HG02970 (cell line): ENCODE measurements around the gene EPS8L2.
A peak's percentile ranks its signal among the peaks of the same experiment; 100 is the strongest.

Experiments used
- ATAC-seq: cut with Tn5 transposase; IDR thresholded peaks from one replicate; pipeline ENCODE4 v1.9.1; 2021; ENCODE audit warnings: mild to moderate bottlenecking, moderate library complexity, moderate number of reproducible peaks; ENCODE audit not compliant: unreplicated experiment, low FRiP score

The EPS8L2 gene

GRCh38 chr11:772429-773390 is 66.7 kb downstream of the EPS8L2 start:
- ATAC-seq = no peak

GRCh38 chr11:773425-773824 is 67.4 kb downstream of the EPS8L2 start:
- no peak for ATAC-seq

GRCh38 chr11:773830-774229 is 67.8 kb downstream of the EPS8L2 start:
- no peak for ATAC-seq

GRCh38 chr11:774873-775592 is 69.0 kb downstream of the EPS8L2 start:
- no peak for ATAC-seq

- ATAC-seq = no peak
These were observed 70.2 kb downstream of the EPS8L2 start for GRCh38 chr11:776263-776560.

- ATAC-seq = peak; percentile 29
These were observed 70.7 kb downstream of the EPS8L2 start for GRCh38 chr11:776561-777287.
